Fibroblast of lung (primary cell): ENCODE measurements around the gene GNA12.

Source experiments
- CTCF ChIP-seq, 2 donors: IDR thresholded peaks in 1 of 2; conservative IDR thresholded peaks in 1 of 2; 1 replicate in 1 of 2; 2 replicates in 1 of 2; pipeline ENCODE4 v1.5.1; 2011 to 2012; ENCODE audit warnings: low read length in 2 of 2, control low read depth in 1 of 2, inconsistent platforms in 1 of 2, low read depth in 1 of 2, mild to moderate bottlenecking in 1 of 2
- EZH2 ChIP-seq: IDR thresholded peaks from 2 replicates; pipeline ENCODE4 v1.5.1; 2012; ENCODE audit warnings: low read length, control low read depth, mild to moderate bottlenecking; ENCODE audit errors: missing control alignments

- no peak for TF ChIP-seq CTCF (conservative IDR thresholded peaks at IDR 0.05 in 1 of 2, IDR thresholded peaks at IDR 0.05 in 1 of 2; ENCODE audit: low read depth in 1 of 2, low read length in 2 of 2)
- no peak for TF ChIP-seq EZH2
Observed at GRCh38 chr7:2680256-2680655, 163.9 kb downstream of the GNA12 start.
